Chondrocyte (in vitro differentiated cells): ENCODE results near the gene BBX. TPM values are rescaled to one million over a fixed set of nuclear protein-coding genes. Genes with fewer than 3 reads are reported as not detected.
A peak's percentile ranks its signal among the peaks of the same experiment; 100 is the strongest.

Experiments
- DNase-seq: peaks from one replicate; pipeline ENCODE4 v3.0.0; 2021; ENCODE audit warnings: mixed read lengths, low spot score
- H3K27ac Mint-ChIP-seq: one replicate; pipeline ENCODE4 v1.8.0; 2021; ENCODE audit warnings: mild to moderate bottlenecking, moderate library complexity, mixed read lengths; ENCODE audit not compliant: unreplicated experiment
- H3K27me3 Mint-ChIP-seq: 2 replicates; pipeline ENCODE4 v1.8.0; 2021; ENCODE audit warnings: low read depth, mixed read lengths
- H3K36me3 Mint-ChIP-seq: 2 replicates; pipeline ENCODE4 v1.8.0; 2021; ENCODE audit warnings: low read depth, mixed read lengths
- H3K4me1 Mint-ChIP-seq: 2 replicates; pipeline ENCODE4 v1.8.0; 2021; ENCODE audit warnings: low read depth, mild to moderate bottlenecking, mixed read lengths
- H3K4me3 Mint-ChIP-seq: one replicate; pipeline ENCODE4 v1.8.0; 2021; ENCODE audit warnings: mild to moderate bottlenecking, moderate library complexity, mixed read lengths; ENCODE audit not compliant: unreplicated experiment
- H3K9me3 Mint-ChIP-seq: 2 replicates; pipeline ENCODE4 v1.8.0; 2021; ENCODE audit warnings: low read depth, mixed read lengths
- CTCF ChIP-seq: fragments of 200-600 bp; sonication (generic); IDR thresholded peaks from 2 replicates; pipeline ENCODE4 v1.5.0; 2021; ENCODE audit warnings: antibody characterized with exemption, mild to moderate bottlenecking, moderate library complexity
- total RNA-seq: library from RNA; stranded (reverse); gene quantifications from 3 replicates; pipeline ENCODE4 v1.2.1, GENCODE V29; 2021

Gene BBX
- total RNA-seq, 1 donor from 2014 or later: 69.6 TPM

- Mint-ChIP-seq H3K4me3 (no peak overlapping the region), H3K4me1 (peaks cover 63% of the 10 kb centered on the region), H3K27ac (peak overlapping the region; percentile 76), H3K9me3 (no peaks in the 10 kb centered on the region), H3K27me3 (no peaks in the 10 kb centered on the region), H3K36me3 (no peaks in the 10 kb centered on the region)
- DNase-seq: no peak
- TF ChIP-seq CTCF: no peak
These were observed 140.5 kb downstream of the BBX start for GRCh38 chr3:107663266-107663665.

- Mint-ChIP-seq H3K9me3 (no peaks in the 10 kb centered on the region), H3K4me1 (peaks cover 64% of the 10 kb centered on the region), H3K36me3 (no peaks in the 10 kb centered on the region), H3K27ac (peak overlapping the region; percentile 57), H3K4me3 (no peak overlapping the region), H3K27me3 (no peaks in the 10 kb centered on the region)
- no peak for DNase-seq
- TF ChIP-seq CTCF: peak; percentile 46
These were observed 141.9 kb downstream of the BBX start for GRCh38 chr3:107664614-107665013.

- no peak for DNase-seq
- no peaks in the 10 kb centered on the region for H3K9me3 Mint-ChIP-seq
- H3K27me3 Mint-ChIP-seq: no peaks in the 10 kb centered on the region
- H3K4me3 Mint-ChIP-seq: no peak overlapping the region
- TF ChIP-seq CTCF: no peak
- H3K27ac Mint-ChIP-seq: peak overlapping the region; percentile 57
- H3K4me1 Mint-ChIP-seq: peaks cover 60% of the 10 kb centered on the region
- no peaks in the 10 kb centered on the region for H3K36me3 Mint-ChIP-seq
These were observed 142.6 kb downstream of the BBX start for GRCh38 chr3:107665351-107665750.

GRCh38 chr3:107666853-107667252 is 144.1 kb downstream of the BBX start:
- no peaks in the 10 kb centered on the region for H3K36me3 Mint-ChIP-seq
- H3K27ac Mint-ChIP-seq: no peak overlapping the region
- peaks cover 48% of the 10 kb centered on the region for H3K4me1 Mint-ChIP-seq
- no peak overlapping the region for H3K4me3 Mint-ChIP-seq
- no peak for DNase-seq
- no peaks in the 10 kb centered on the region for H3K9me3 Mint-ChIP-seq
- no peak for TF ChIP-seq CTCF
- no peaks in the 10 kb centered on the region for H3K27me3 Mint-ChIP-seq

GRCh38 chr3:107668416-107668815 is 145.7 kb downstream of the BBX start:
- H3K4me1 Mint-ChIP-seq: peaks cover 34% of the 10 kb centered on the region
- no peak overlapping the region for H3K4me3 Mint-ChIP-seq
- no peak for TF ChIP-seq CTCF
- H3K27me3 Mint-ChIP-seq: no peaks in the 10 kb centered on the region
- no peaks in the 10 kb centered on the region for H3K9me3 Mint-ChIP-seq
- no peaks in the 10 kb centered on the region for H3K36me3 Mint-ChIP-seq
- no peak for DNase-seq
- no peak overlapping the region for H3K27ac Mint-ChIP-seq
